GM21515 (cell line): ENCODE data around the gene PDGFA.

Experiments used
- ATAC-seq: cut with Tn5 transposase; IDR thresholded peaks from one replicate; pipeline ENCODE4 v1.9.1; 2021; ENCODE audit not compliant: unreplicated experiment

PDGFA gene

GRCh38 chr7:463362-463781 is 56.3 kb downstream of the PDGFA start:
- ATAC-seq: no peak

- ATAC-seq: no peak
Measured at GRCh38 chr7:462173-463103, 57.2 kb downstream of the PDGFA start.

- ATAC-seq: no peak
Measured at GRCh38 chr7:461453-462172, 58.0 kb downstream of the PDGFA start.

- no peak for ATAC-seq
Measured at GRCh38 chr7:461117-461452, 58.6 kb downstream of the PDGFA start.

GRCh38 chr7:460374-461116 is 59.1 kb downstream of the PDGFA start:
- no peak for ATAC-seq

- no peak for ATAC-seq
Measured at GRCh38 chr7:459584-460373, 59.9 kb downstream of the PDGFA start.

- no peak for ATAC-seq
Measured at GRCh38 chr7:458511-459245, 61.0 kb downstream of the PDGFA start.

GRCh38 chr7:457814-458510 is 61.7 kb downstream of the PDGFA start:
- no peak for ATAC-seq

GRCh38 chr7:455110-455928 is 64.3 kb downstream of the PDGFA start:
- no peak for ATAC-seq

GRCh38 chr7:454356-455109 is 65.1 kb downstream of the PDGFA start:
- ATAC-seq: no peak

- no peak for ATAC-seq
Measured at GRCh38 chr7:453597-454306, 65.9 kb downstream of the PDGFA start.

- no peak for ATAC-seq
Measured at GRCh38 chr7:452791-453455, 66.7 kb downstream of the PDGFA start.

GRCh38 chr7:452226-452751 is 67.4 kb downstream of the PDGFA start:
- ATAC-seq: no peak

- no peak for ATAC-seq
Measured at GRCh38 chr7:451255-452225, 68.1 kb downstream of the PDGFA start.

GRCh38 chr7:450741-451140 is 68.9 kb downstream of the PDGFA start:
- no peak for ATAC-seq
